SK-N-MC (cell line): ENCODE data around the gene COL6A2.
"Not testable (repeated sequence)": the region's sequence is repeated elsewhere in the genome, so short reads cannot be mapped to it uniquely, and the experiment has no call there.

Source experiments
- DNase-seq: peaks from one replicate; pipeline ENCODE4 v3.0.0-alpha.2; 2011; ENCODE audit warnings: low read depth, low spot score
- H3K27ac ChIP-seq: fragments of 200-600 bp; sonication (generic); 2 replicates; pipeline ENCODE4 v1.5.1; 2016; ENCODE audit warnings: mixed run types
- H3K36me3 ChIP-seq: fragments of 200-600 bp; sonication (generic); 2 replicates; pipeline ENCODE4 v1.6.1; 2017; ENCODE audit warnings: antibody characterized with exemption, low read length, mixed read lengths; ENCODE audit not compliant: insufficient read depth
- H3K4me3 ChIP-seq: fragments of 200-600 bp; sonication (generic); 2 replicates; pipeline ENCODE4 v1.5.1; 2016
- H3K9ac ChIP-seq: fragments of 200-600 bp; sonication (generic); 2 replicates; pipeline ENCODE4 v1.8.0; 2017; ENCODE audit warnings: mixed run types, mixed read lengths; ENCODE audit not compliant: insufficient read length
- H3K9me3 ChIP-seq: fragments of 200-600 bp; sonication (generic); 2 replicates; pipeline ENCODE4 v1.6.1; 2017; ENCODE audit warnings: low read depth, mild to moderate bottlenecking, antibody characterized with exemption, low read length, moderate library complexity, mixed read lengths
- EZH2 ChIP-seq: fragments of 200-600 bp; sonication (generic); IDR thresholded peaks from one replicate; pipeline ENCODE4 v1.6.1; 2017; ENCODE audit warnings: antibody characterized with exemption
- FOXP2 ChIP-seq: optimal IDR thresholded peaks from 2 replicates; pipeline ENCODE3; 2011; ENCODE audit warnings: mild to moderate bottlenecking, moderate library complexity; ENCODE audit not compliant: insufficient read depth; ENCODE audit errors: extremely low read length, control extremely low read depth
- POLR2AphosphoS5 ChIP-seq: IDR thresholded peaks from 2 replicates; pipeline ENCODE4 v1.6.1; 2012; ENCODE audit warnings: mild to moderate bottlenecking, low read depth, low read length, borderline replicate concordance

The COL6A2 gene

GRCh38 chr21:46081022-46081861, 16.7 kb upstream of the COL6A2 start:
- H3K4me3 ChIP-seq, result no peak overlapping the region
- H3K27ac ChIP-seq, result no peak overlapping the region
- H3K36me3 ChIP-seq, result no peaks in the 10 kb centered on the region
- no peaks in the 10 kb centered on the region for H3K9me3 ChIP-seq
- no peak for TF ChIP-seq EZH2
- TF ChIP-seq FOXP2, result no peak
- DNase-seq, result no peak
- H3K9ac ChIP-seq, result no peak overlapping the region

GRCh38 chr21:46081862-46082712, 15.8 kb upstream of the COL6A2 start:
- no peak for DNase-seq
- Histone ChIP-seq H3K4me3 (no peak overlapping the region), H3K9me3 (no peaks in the 10 kb centered on the region), H3K9ac (no peak overlapping the region), H3K27ac (no peak overlapping the region), H3K36me3 (no peaks in the 10 kb centered on the region)
- TF ChIP-seq FOXP2 (no peak), POLR2AphosphoS5 (no peak), EZH2 (no peak)

DNA sequence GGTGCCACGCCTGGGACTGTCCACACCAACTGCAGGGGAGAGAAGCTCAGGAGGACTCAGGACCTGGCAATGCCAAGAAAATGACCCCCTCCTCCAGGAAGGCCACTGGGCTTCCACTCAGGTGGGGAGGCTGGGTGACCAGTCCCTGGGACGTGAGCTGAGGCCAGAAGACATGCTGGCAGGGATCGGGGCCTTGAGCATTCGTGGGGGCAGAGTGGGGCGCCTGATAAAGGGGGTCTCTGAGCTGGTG, 15.3 kb upstream of the COL6A2 start:
- TF ChIP-seq EZH2 (no peak), FOXP2 (no peak), POLR2AphosphoS5 (no peak)
- no peak overlapping the region for H3K4me3 ChIP-seq
- no peak for DNase-seq
- no peak overlapping the region for H3K27ac ChIP-seq
- H3K9me3 ChIP-seq, result no peaks in the 10 kb centered on the region
- no peak overlapping the region for H3K9ac ChIP-seq
- H3K36me3 ChIP-seq, result no peaks in the 10 kb centered on the region

DNA sequence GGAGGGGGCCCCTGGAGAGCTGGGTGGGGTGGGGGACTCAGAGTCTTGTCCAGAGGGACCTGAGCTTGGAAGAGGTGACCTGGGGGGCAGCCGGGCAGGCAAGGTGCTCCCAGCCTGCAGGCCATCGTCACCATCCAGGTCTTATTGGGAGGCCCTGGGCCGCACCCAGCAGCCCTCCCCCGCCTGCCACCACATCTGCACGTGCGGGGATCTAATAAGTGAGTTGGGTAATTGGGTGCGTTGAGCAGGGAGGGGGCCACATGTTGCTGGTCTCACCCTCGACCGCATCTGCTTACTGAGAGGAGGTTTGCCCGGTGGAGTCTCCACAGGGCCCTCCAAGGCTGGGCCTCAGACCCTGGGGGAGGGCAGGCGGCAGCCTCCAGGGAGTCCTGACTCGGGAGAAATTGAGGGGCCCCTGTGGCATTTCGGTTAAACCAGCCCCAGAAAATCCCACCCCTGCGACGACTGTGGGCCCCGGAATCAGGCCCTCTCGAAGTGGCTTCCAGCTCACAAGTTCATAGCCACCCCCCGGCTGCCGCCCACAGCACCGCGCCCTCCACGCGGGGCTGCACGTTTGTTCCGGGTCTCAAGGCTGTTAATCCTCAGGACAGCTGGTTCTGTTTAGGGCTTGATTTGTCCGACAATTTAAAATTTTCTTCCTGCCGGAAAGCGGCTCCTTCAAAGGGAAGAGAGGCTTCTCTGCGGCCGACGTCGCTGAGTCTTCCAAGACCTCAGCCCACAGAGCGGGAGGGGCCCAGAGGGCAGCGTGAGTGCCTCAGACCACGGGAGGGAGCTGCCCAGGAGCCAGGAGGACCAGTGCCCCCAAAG, 14.7 kb upstream of the COL6A2 start:
- no peak for DNase-seq
- Histone ChIP-seq H3K4me3 (no peak overlapping the region), H3K9me3 (no peaks in the 10 kb centered on the region), H3K36me3 (no peaks in the 10 kb centered on the region), H3K9ac (peak overlapping the region; percentile 8), H3K27ac (no peak overlapping the region)
- TF ChIP-seq EZH2 (no peak), FOXP2 (no peak), POLR2AphosphoS5 (no peak)

- Histone ChIP-seq H3K36me3 (no peaks in the 10 kb centered on the region), H3K27ac (no peak overlapping the region), H3K4me3 (no peak overlapping the region), H3K9ac (peak overlapping the region; percentile 8), H3K9me3 (no peaks in the 10 kb centered on the region)
- TF ChIP-seq POLR2AphosphoS5 (no peak), EZH2 (no peak), FOXP2 (no peak)
- DNase-seq, result no peak
Observed at GRCh38 chr21:46083791-46084561, 13.9 kb upstream of the COL6A2 start.

- TF ChIP-seq EZH2 (no peak), POLR2AphosphoS5 (no peak), FOXP2 (no peak)
- Histone ChIP-seq H3K9me3 (no peaks in the 10 kb centered on the region), H3K9ac (no peak overlapping the region), H3K4me3 (no peak overlapping the region), H3K27ac (no peak overlapping the region), H3K36me3 (no peaks in the 10 kb centered on the region)
- no peak for DNase-seq
Observed at GRCh38 chr21:46084709-46085108, 13.2 kb upstream of the COL6A2 start.

- H3K9ac ChIP-seq, H3K27ac ChIP-seq, H3K9me3 ChIP-seq, H3K36me3 ChIP-seq, H3K4me3 ChIP-seq, DNase-seq: not testable (repeated sequence)
Observed at GRCh38 chr21:46085259-46085658, 12.7 kb upstream of the COL6A2 start.

DNA sequence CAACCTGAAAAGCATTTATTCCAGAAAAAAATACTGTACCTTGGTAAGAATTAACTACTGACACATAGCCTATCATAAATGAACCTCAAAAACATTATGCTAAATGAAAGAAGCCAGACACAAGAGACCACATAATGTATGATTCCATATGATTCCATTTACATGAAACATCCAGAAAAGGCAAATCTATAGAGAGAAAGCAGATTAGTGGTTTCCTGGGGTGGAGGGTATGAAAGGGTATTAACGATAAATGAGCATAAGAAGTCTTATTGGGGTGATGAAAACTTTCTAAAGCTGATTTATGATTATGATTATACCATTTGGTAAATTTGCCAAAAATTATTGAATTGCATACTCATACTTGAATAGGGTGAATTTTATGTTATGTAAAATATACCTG, 10.3 kb upstream of the COL6A2 start:
- H3K4me3 ChIP-seq, result no peak overlapping the region
- TF ChIP-seq FOXP2, result no peak
- TF ChIP-seq EZH2, result no peak
- TF ChIP-seq POLR2AphosphoS5, result no peak
- no peak overlapping the region for H3K27ac ChIP-seq
- no peak overlapping the region for H3K9ac ChIP-seq
- no peak for DNase-seq
- no peaks in the 10 kb centered on the region for H3K36me3 ChIP-seq
- H3K9me3 ChIP-seq, result no peaks in the 10 kb centered on the region
